ENCODE results near the gene PAGE4.

Gene PAGE4

GRCh38 chrX:49812177-49812576, 16.9 kb upstream of the PAGE4 start:
- no peaks in the 10 kb centered on the region for H3K9me2 ChIP-seq (replicated peaks; ENCODE audit: insufficient read depth, low read length)
- H3K36me3 ChIP-seq (ENCODE audit: low read length) = no peaks in the 10 kb centered on the region
- H3K27ac ChIP-seq (ENCODE audit: low read depth, low read length) = no peak overlapping the region
- H2AFZ ChIP-seq (ENCODE audit: low read depth, low read length, severe bottlenecking) = no peak overlapping the region
- H3K9me3 ChIP-seq (ENCODE audit: insufficient read depth, low read length) = no peaks in the 10 kb centered on the region
- H3F3A ChIP-seq (ENCODE audit: insufficient read depth) = no peaks in the 10 kb centered on the region
- no peaks in the 10 kb centered on the region for H4K20me1 ChIP-seq (ENCODE audit: low read depth, low read length)
- no peak overlapping the region for H3K4me3 ChIP-seq (ENCODE audit: insufficient read depth, low read length, poor library complexity, severe bottlenecking)
- no peak overlapping the region for H3K9ac ChIP-seq (ENCODE audit: low read length)
- H3K79me2 ChIP-seq (ENCODE audit: insufficient read depth, low read length) = no peaks in the 10 kb centered on the region
- H3K4me2 ChIP-seq (ENCODE audit: low read depth, low read length, poor library complexity, severe bottlenecking) = no peak overlapping the region
- H3K27me3 ChIP-seq (ENCODE audit: low read length) = no peaks in the 10 kb centered on the region
- TF ChIP-seq EZH2phosphoT487 (conservative IDR thresholded peaks at IDR 0.05; ENCODE audit: low read length) = no peak

- H3K4me3 ChIP-seq (ENCODE audit: insufficient read depth, low read length, poor library complexity, severe bottlenecking) = no peak overlapping the region
- H3F3A ChIP-seq (ENCODE audit: insufficient read depth) = no peaks in the 10 kb centered on the region
- no peaks in the 10 kb centered on the region for H3K9me3 ChIP-seq (ENCODE audit: insufficient read depth, low read length)
- no peak for TF ChIP-seq EZH2phosphoT487 (conservative IDR thresholded peaks at IDR 0.05; ENCODE audit: low read length)
- no peak for TF ChIP-seq CTCF (IDR thresholded peaks at IDR 0.05; ENCODE audit: insufficient read depth, low read length, poor library complexity, severe bottlenecking)
- no peak overlapping the region for H3K4me2 ChIP-seq (ENCODE audit: low read depth, low read length, poor library complexity, severe bottlenecking)
- no peak overlapping the region for H2AFZ ChIP-seq (ENCODE audit: low read depth, low read length, severe bottlenecking)
- no peaks in the 10 kb centered on the region for H4K20me1 ChIP-seq (ENCODE audit: low read depth, low read length)
- H3K27ac ChIP-seq (ENCODE audit: low read depth, low read length) = no peak overlapping the region
- H3K9ac ChIP-seq (ENCODE audit: low read length) = no peak overlapping the region
- no peaks in the 10 kb centered on the region for H3K79me2 ChIP-seq (ENCODE audit: insufficient read depth, low read length)
- H3K36me3 ChIP-seq (ENCODE audit: low read length) = no peaks in the 10 kb centered on the region
- H3K9me2 ChIP-seq (replicated peaks; ENCODE audit: insufficient read depth, low read length) = no peaks in the 10 kb centered on the region
- no peaks in the 10 kb centered on the region for H3K27me3 ChIP-seq (ENCODE audit: low read length)
Observed at GRCh38 chrX:49816435-49816834, 12.7 kb upstream of the PAGE4 start.

GRCh38 chrX:49838374-49838773, 9.3 kb downstream of the PAGE4 start:
- Histone ChIP-seq H3K27ac (ENCODE audit: low read depth, low read length) (no peak overlapping the region), H3K9me2 (replicated peaks; ENCODE audit: insufficient read depth, low read length) (no peaks in the 10 kb centered on the region), H3K9me3 (ENCODE audit: insufficient read depth, low read length) (no peaks in the 10 kb centered on the region), H2AFZ (ENCODE audit: low read depth, low read length, severe bottlenecking) (no peak overlapping the region), H3K9ac (ENCODE audit: low read length) (no peak overlapping the region), H3K79me2 (ENCODE audit: insufficient read depth, low read length) (no peaks in the 10 kb centered on the region), H3F3A (ENCODE audit: insufficient read depth) (no peaks in the 10 kb centered on the region), H3K27me3 (ENCODE audit: low read length) (no peaks in the 10 kb centered on the region), H4K20me1 (ENCODE audit: low read depth, low read length) (no peaks in the 10 kb centered on the region), H3K4me3 (ENCODE audit: insufficient read depth, low read length, poor library complexity, severe bottlenecking) (no peak overlapping the region), H3K4me2 (ENCODE audit: low read depth, low read length, poor library complexity, severe bottlenecking) (no peak overlapping the region), H3K36me3 (ENCODE audit: low read length) (no peaks in the 10 kb centered on the region)
- TF ChIP-seq EZH2phosphoT487 (conservative IDR thresholded peaks at IDR 0.05; ENCODE audit: low read length) (no peak), CTCF (IDR thresholded peaks at IDR 0.05; ENCODE audit: insufficient read depth, low read length, poor library complexity, severe bottlenecking) (peak; percentile 29)

GRCh38 chrX:49840679-49841078, 11.6 kb downstream of the PAGE4 start:
- H3K27me3 ChIP-seq (ENCODE audit: low read length) = no peaks in the 10 kb centered on the region
- no peaks in the 10 kb centered on the region for H3F3A ChIP-seq (ENCODE audit: insufficient read depth)
- no peak overlapping the region for H2AFZ ChIP-seq (ENCODE audit: low read depth, low read length, severe bottlenecking)
- no peak overlapping the region for H3K27ac ChIP-seq (ENCODE audit: low read depth, low read length)
- no peaks in the 10 kb centered on the region for H3K9me2 ChIP-seq (replicated peaks; ENCODE audit: insufficient read depth, low read length)
- H3K9ac ChIP-seq (ENCODE audit: low read length) = no peak overlapping the region
- no peaks in the 10 kb centered on the region for H3K36me3 ChIP-seq (ENCODE audit: low read length)
- H3K4me2 ChIP-seq (ENCODE audit: low read depth, low read length, poor library complexity, severe bottlenecking) = no peak overlapping the region
- no peak overlapping the region for H3K4me3 ChIP-seq (ENCODE audit: insufficient read depth, low read length, poor library complexity, severe bottlenecking)
- no peaks in the 10 kb centered on the region for H3K9me3 ChIP-seq (ENCODE audit: insufficient read depth, low read length)
- no peaks in the 10 kb centered on the region for H4K20me1 ChIP-seq (ENCODE audit: low read depth, low read length)
- H3K79me2 ChIP-seq (ENCODE audit: insufficient read depth, low read length) = no peaks in the 10 kb centered on the region
- TF ChIP-seq EZH2phosphoT487 (conservative IDR thresholded peaks at IDR 0.05; ENCODE audit: low read length) = no peak
- TF ChIP-seq CTCF (IDR thresholded peaks at IDR 0.05; ENCODE audit: insufficient read depth, low read length, poor library complexity, severe bottlenecking) = peak; percentile 25
